Adrenal gland (tissue), 5 donors: ENCODE data around the gene SKIC2.

Experiments used
- CTCF ChIP-seq, 6 experiments: fragments of 450-650 bp in 4 of 6; fragments of 200-600 bp in 2 of 6; sonication (generic) in 1 of 6; IDR thresholded peaks; 1 replicate in 5 of 6; 2 replicates in 1 of 6; pipeline versions ENCODE4 v1.5.1 to v1.8.0; 2016 to 2021; ENCODE audit warnings: antibody characterized with exemption in 6 of 6, mild to moderate bottlenecking in 2 of 6, moderate library complexity in 1 of 6
- POLR2A ChIP-seq, 2 donors: fragments of 450-650 bp; IDR thresholded peaks; one replicate each; pipeline ENCODE4 v1.6.1; 2017; ENCODE audit warnings: antibody characterized with exemption in 2 of 2, mild to moderate bottlenecking in 2 of 2, moderate library complexity in 1 of 2
- donor health status: DM: no; HTN: no; CAD: no.

GRCh38 chr6:31979238-31979898 is 20.4 kb downstream of the SKIC2 start:
- TF ChIP-seq CTCF (IDR thresholded peaks at IDR 0.05) (no peak), POLR2A (IDR thresholded peaks at IDR 0.05) (no peak)
